Measurements from ENCODE around the gene BTBD19. TPM values are rescaled to one million over a fixed set of nuclear protein-coding genes. Genes with fewer than 3 reads are reported as not detected.
"Not testable (repeated sequence)": the region's sequence is repeated elsewhere in the genome, so short reads cannot be mapped to it uniquely, and the experiment has no call there.

The BTBD19 gene
- total and polyA plus RNA-seq, 2 of the 8 experiments (the other 6 are each of a cell fraction or from before 2014, with no cell fraction given) = 1.1 TPM

- not testable (repeated sequence) for H3K4me3 ChIP-seq (ENCODE audit: extremely low read depth in 1 of 4, insufficient read depth in 2 of 4, low read depth in 3 of 4, low read length in 4 of 4); H4K91ac ChIP-seq (replicated peaks; ENCODE audit: insufficient read length, low read length)
- 84% methylated on average over 8 of the region's 8 CpGs; no CpG with 5 or more reads in 1 of the 2 experiments for WGBS, 2 experiments (ENCODE audit: extremely low coverage in 1 of 2, insufficient coverage in 1 of 2, insufficient read length in 1 of 2, insufficient replicate concordance in 2 of 2, low coverage in 1 of 2, low lambda C conversion rate in 2 of 2, missing lambda C conversion rate in 1 of 2)
Measured at GRCh38 chr1:44797886-44798285, 10.4 kb upstream of the BTBD19 start.

More at GRCh38 chr1:44797886-44798285, 10.4 kb upstream of the BTBD19 start:
- H3K18ac ChIP-seq (ENCODE audit: extremely low read depth, low read length); H4K8ac ChIP-seq (ENCODE audit: extremely low read depth, insufficient read depth, low read length); H3K23ac ChIP-seq (ENCODE audit: insufficient read length); H3K36me3 ChIP-seq (ENCODE audit: control insufficient read depth in 2 of 4, insufficient read depth in 4 of 4, low read length in 3 of 4); H3K14ac ChIP-seq (ENCODE audit: insufficient read length); H3K27ac ChIP-seq (ENCODE audit: low read depth, low read length); H3K56ac ChIP-seq (replicated peaks; ENCODE audit: insufficient read length, low read depth, low read length); FAIRE-seq; H3K27me3 ChIP-seq (replicated peaks in 1 of 4; ENCODE audit: control insufficient read depth in 3 of 4, extremely low read depth in 1 of 4, insufficient read depth in 3 of 4, low read length in 3 of 4); H3K23me2 ChIP-seq (ENCODE audit: low read depth, low read length); H2AFZ ChIP-seq (ENCODE audit: low read length); H2BK5ac ChIP-seq (ENCODE audit: low read depth, low read length); DNase-seq (ENCODE audit: low read depth in 1 of 2, low spot score in 2 of 2); H3K79me1 ChIP-seq (ENCODE audit: low read depth, low read length); H2AK5ac ChIP-seq (ENCODE audit: low read depth, low read length); H3K79me2 ChIP-seq (ENCODE audit: control insufficient read depth in 1 of 2, insufficient read depth in 2 of 2, low read length in 2 of 2); H4K20me1 ChIP-seq (replicated peaks in 1 of 2; ENCODE audit: control insufficient read depth in 1 of 2, insufficient read depth in 2 of 2, low read length in 2 of 2); H2BK12ac ChIP-seq (ENCODE audit: low read depth, low read length); H3K9me3 ChIP-seq (ENCODE audit: insufficient read depth in 2 of 2, low read depth in 1 of 2, low read length in 1 of 2); H2BK15ac ChIP-seq (ENCODE audit: low read length); H4K5ac ChIP-seq (ENCODE audit: insufficient read length, low read depth, low read length); H3K4me1 ChIP-seq (replicated peaks in 1 of 4; ENCODE audit: control insufficient read depth in 3 of 4, insufficient read depth in 4 of 4, low read length in 3 of 4); H3K4ac ChIP-seq (replicated peaks; ENCODE audit: insufficient read length, low read depth, low read length); H2BK20ac ChIP-seq (ENCODE audit: low read length); H3K9ac ChIP-seq (replicated peaks in 1 of 4; ENCODE audit: extremely low read depth in 1 of 4, low read depth in 3 of 4, low read length in 3 of 4); H2BK120ac ChIP-seq (replicated peaks; ENCODE audit: low read depth, low read length); H3K4me2 ChIP-seq (ENCODE audit: insufficient read depth in 1 of 2, low read depth in 2 of 2, low read length in 2 of 2): not testable (repeated sequence)
- POLR2A ChIA-PET (ENCODE audit: partially characterized antibody) = interaction anchor here (1.3 to 19.2 kb wide), 8 partner anchors 11 to 76 kb away, joined by 4 to 547 read pairs (median 6); partner anchors contain the start of genes BTBD19, RNU5D-1 and RPS8
- CTCF ChIA-PET (ENCODE audit: partially characterized antibody) = interaction anchor here (1.1 to 5.4 kb wide), 6 partner anchors 10 to 32 kb away, joined by 3 to 31 read pairs (median 8); partner anchors contain the start of genes BEST4 and BTBD19

Data from H1 (cell line).